NCI-H82 (cell line): ENCODE measurements around the gene SUMO4.
A peak's percentile ranks its signal among the peaks of the same experiment; 100 is the strongest.
"Not testable (repeated sequence)": the region's sequence is repeated elsewhere in the genome, so short reads cannot be mapped to it uniquely, and the experiment has no call there.

ENCODE experiments used
- DNase-seq: peaks from one replicate; lab custom pipeline; 2025; lab: John Stamatoyannopoulos, UW

The SUMO4 gene

GRCh38 chr6:149431905-149432775, 32.1 kb downstream of the SUMO4 start:
- DNase-seq = peak; percentile 95

- DNase-seq = no peak
These were observed 33.3 kb downstream of the SUMO4 start for GRCh38 chr6:149433405-149433804.

- DNase-seq = no peak
These were observed 33.8 kb downstream of the SUMO4 start for GRCh38 chr6:149433881-149434280.

- DNase-seq = no peak
These were observed 36.0 kb downstream of the SUMO4 start for GRCh38 chr6:149435919-149436586.

- no peak for DNase-seq
These were observed 36.6 kb downstream of the SUMO4 start for GRCh38 chr6:149436647-149437046.

GRCh38 chr6:149437212-149437611, 37.1 kb downstream of the SUMO4 start:
- no peak for DNase-seq

- no peak for DNase-seq
These were observed 38.8 kb downstream of the SUMO4 start for GRCh38 chr6:149438855-149439254.

GRCh38 chr6:149439626-149440025, 39.6 kb downstream of the SUMO4 start:
- no peak for DNase-seq

- DNase-seq = no peak
These were observed 40.9 kb downstream of the SUMO4 start for GRCh38 chr6:149440735-149441671.

- DNase-seq = no peak
These were observed 41.7 kb downstream of the SUMO4 start for GRCh38 chr6:149441740-149442139.

GRCh38 chr6:149443411-149444181, 43.5 kb downstream of the SUMO4 start:
- no peak for DNase-seq

GRCh38 chr6:149444360-149445094, 44.5 kb downstream of the SUMO4 start:
- DNase-seq = not testable (repeated sequence)

GRCh38 chr6:149445095-149445466, 45.0 kb downstream of the SUMO4 start:
- DNase-seq = no peak

GRCh38 chr6:149445573-149445972, 45.5 kb downstream of the SUMO4 start:
- DNase-seq = no peak

GRCh38 chr6:149446791-149447376, 46.8 kb downstream of the SUMO4 start:
- DNase-seq = no peak

- no peak for DNase-seq
These were observed 48.9 kb downstream of the SUMO4 start for GRCh38 chr6:149448821-149449453.

- DNase-seq = no peak
These were observed 50.0 kb downstream of the SUMO4 start for GRCh38 chr6:149449831-149450678.
